GM12878 (cell line): ENCODE results near the gene TFCP2L1. TPM values are rescaled to one million over a fixed set of nuclear protein-coding genes. Genes with fewer than 3 reads are reported as not detected.

Source experiments
- ATAC-seq: fragments of 200-7000 bp; cut with Tn5 transposase; 3 replicates; pipeline ENCODE4 v1.9.1; 2020; ENCODE audit warnings: mild to moderate bottlenecking, moderate library complexity
- BruUV-seq: library from RNA; stranded (reverse); fragments of 400-500 nt; replicated peaks from 2 replicates; lab custom pipeline; 2021; lab: Mats Ljungman, UMichigan
- CTCF ChIA-PET: fragments of 300-600 bp; sonication (Branson Sonifier 250); formaldehyde crosslinking; extraction: SDS; loops from one replicate; lab custom pipeline; 2021; ENCODE audit warnings: inconsistent platforms; lab: Yijun Ruan, JAX
- POLR2A ChIA-PET: fragments of 350-600 bp; formaldehyde crosslinking; extraction: SDS; loops from one replicate; lab custom pipeline; 2021; ENCODE audit warnings: inconsistent platforms; lab: Charles Lee
- RAD21 ChIA-PET: fragments of 300-600 bp; sonication (Branson Sonifier 250); formaldehyde crosslinking; loops from one replicate; lab custom pipeline; 2023; ENCODE audit warnings: antibody characterized with exemption; ENCODE audit not compliant: unreplicated experiment; lab: Charles Lee
- SMC1A ChIA-PET: fragments of 300-600 bp; sonication (Branson Sonifier 250); formaldehyde crosslinking; loops from one replicate; lab custom pipeline; 2023; ENCODE audit not compliant: unreplicated experiment, uncharacterized antibody; lab: Charles Lee
- DNase-seq: peaks from one replicate; pipeline ENCODE4 v3.0.0-alpha.2; 2011; ENCODE audit warnings: low read depth, low spot score
- FAIRE-seq: peaks from 3 replicates; lab custom pipeline; 2011; peaks lifted over from hg19 to GRCh38; lab: Jason Lieb, UNC
- H2AFZ ChIP-seq: 2 replicates; pipeline ENCODE4 v1.6.0; 2011; ENCODE audit warnings: low read depth, low read length, control low read depth; ENCODE audit not compliant: control insufficient read depth
- H3K27ac ChIP-seq: 2 replicates; pipeline ENCODE4 v1.5.1; 2011; ENCODE audit warnings: control low read depth; ENCODE audit not compliant: control insufficient read depth, insufficient read depth
- H3K27me3 ChIP-seq, 2 experiments: replicated peaks in 1 of 2; 2 replicates each; pipeline versions ENCODE4 v1.6.0 to v1.6.1; 2011; ENCODE audit warnings: low read length in 1 of 2; ENCODE audit not compliant: control insufficient read depth in 2 of 2, insufficient read depth in 2 of 2
- H3K36me3 ChIP-seq, 2 experiments: 2 replicates each; pipeline ENCODE4 v1.5.1; 2011; ENCODE audit warnings: low read length in 1 of 2; ENCODE audit not compliant: control insufficient read depth in 2 of 2, insufficient read depth in 2 of 2
- H3K4me1 ChIP-seq: 2 replicates; pipeline ENCODE4 v1.6.1; 2011; ENCODE audit warnings: mild to moderate bottlenecking, low read length, moderate library complexity, mixed read lengths; ENCODE audit not compliant: control insufficient read depth, insufficient read depth
- H3K4me2 ChIP-seq: 2 replicates; pipeline ENCODE4 v1.6.0; 2011; ENCODE audit warnings: control low read depth; ENCODE audit not compliant: control insufficient read depth, insufficient read depth
- H3K4me3 ChIP-seq: fragments of 200-600 bp; sonication (generic); 2 replicates; pipeline ENCODE4 v1.5.1; 2016
- H3K79me2 ChIP-seq: 2 replicates; pipeline ENCODE4 v1.6.0; 2011; ENCODE audit warnings: low read length; ENCODE audit not compliant: control insufficient read depth, insufficient read depth
- H3K9ac ChIP-seq: 2 replicates; pipeline ENCODE4 v1.8.0; 2011; ENCODE audit warnings: low read length, control low read depth, mixed read lengths; ENCODE audit not compliant: control insufficient read depth, insufficient read depth
- H3K9me3 ChIP-seq: replicated peaks from 3 replicates; pipeline ENCODE4 v1.5.1; 2011; ENCODE audit warnings: mild to moderate bottlenecking, low read length; ENCODE audit not compliant: control insufficient read depth, insufficient read depth
- H4K20me1 ChIP-seq: 2 replicates; pipeline ENCODE4 v1.6.0; 2011; ENCODE audit not compliant: control insufficient read depth, insufficient read depth
- ASH2L ChIP-seq: fragments of 300-600, 200-600 bp; sonication (generic); IDR thresholded peaks from 2 replicates; pipeline ENCODE4 v1.6.1; 2017; ENCODE audit warnings: low read depth, mild to moderate bottlenecking, borderline replicate concordance
- CEBPB ChIP-seq, 2 experiments: fragments of 150-350 bp in 1 of 2; IDR thresholded peaks; 2 replicates each; pipeline ENCODE4 v1.6.1; 2012 to 2014; ENCODE audit warnings: low read depth in 2 of 2, low read length in 2 of 2, borderline replicate concordance in 1 of 2, inconsistent platforms in 1 of 2
- CREB1 ChIP-seq: IDR thresholded peaks from 2 replicates; pipeline ENCODE4 v1.6.1; 2012; ENCODE audit warnings: low read depth, mild to moderate bottlenecking, inconsistent platforms
- CREM ChIP-seq: IDR thresholded peaks from 2 replicates; pipeline ENCODE4 v1.6.1; 2014; ENCODE audit warnings: antibody characterized with exemption, low read depth
- FOXK2 ChIP-seq: fragments of 450-650 bp; IDR thresholded peaks from 2 replicates; pipeline ENCODE4 v1.6.1; 2017; ENCODE audit warnings: mild to moderate bottlenecking, moderate library complexity
- HDGF ChIP-seq: fragments of 450-650 bp; IDR thresholded peaks from 2 replicates; pipeline ENCODE4 v1.6.1; 2016; ENCODE audit warnings: antibody characterized with exemption
- IRF3 ChIP-seq: fragments of 450-650 bp; IDR thresholded peaks from 2 replicates; pipeline ENCODE4 v1.6.1; 2014; ENCODE audit warnings: mild to moderate bottlenecking
- MEF2B ChIP-seq: fragments of 450-650 bp; IDR thresholded peaks from 2 replicates; pipeline ENCODE4 v1.6.1; 2018; ENCODE audit warnings: mild to moderate bottlenecking, moderate library complexity; ENCODE audit not compliant: partially characterized antibody, poor library complexity, severe bottlenecking
- MYC ChIP-seq: IDR thresholded peaks from 2 replicates; pipeline ENCODE4 v1.6.1; 2011; ENCODE audit warnings: mild to moderate bottlenecking, low read length, moderate library complexity, inconsistent platforms; ENCODE audit not compliant: insufficient read depth, insufficient replicate concordance, insufficient read length, severe bottlenecking
- NFIC ChIP-seq: IDR thresholded peaks from 2 replicates; pipeline ENCODE4 v1.6.1; 2012; ENCODE audit warnings: low read depth, mild to moderate bottlenecking, inconsistent platforms, low read length, moderate library complexity
- NFYB ChIP-seq: IDR thresholded peaks from 2 replicates; pipeline ENCODE4 v1.6.1; 2011; ENCODE audit warnings: low read depth, mild to moderate bottlenecking, low read length, improper control_type of control experiment, moderate library complexity; ENCODE audit not compliant: insufficient read depth
- SIX5 ChIP-seq: IDR thresholded peaks from 2 replicates; pipeline ENCODE4 v1.6.1; 2011; ENCODE audit warnings: mild to moderate bottlenecking, low read depth, low read length, moderate library complexity; ENCODE audit not compliant: severe bottlenecking
- TCF12 ChIP-seq: IDR thresholded peaks from 2 replicates; pipeline ENCODE4 v1.6.1; 2011; ENCODE audit warnings: low read depth, mild to moderate bottlenecking, low read length
- TCF7 ChIP-seq: IDR thresholded peaks from 2 replicates; pipeline ENCODE4 v1.6.1; 2014; ENCODE audit warnings: antibody characterized with exemption, borderline replicate concordance
- ZNF207 ChIP-seq: fragments of 450-650 bp; IDR thresholded peaks from 2 replicates; pipeline ENCODE4 v1.6.1; 2014; ENCODE audit warnings: antibody characterized with exemption, mild to moderate bottlenecking, borderline replicate concordance
- ZNF687 ChIP-seq: fragments of 450-650 bp; IDR thresholded peaks from 2 replicates; pipeline ENCODE4 v1.6.1; 2017; ENCODE audit warnings: mild to moderate bottlenecking, moderate library complexity
- WGBS: methylation state at CpG from one replicate; pipeline ENCODE4 v1.1.6; 2016; ENCODE audit warnings: low lambda C conversion rate; ENCODE audit not compliant: insufficient replicate concordance, insufficient coverage; ENCODE audit errors: missing lambda C conversion rate; 5-methylcytosine and 5-hydroxymethylcytosine counted together
- in situ Hi-C: fragments of 300-500 bp; cut with MboI; formaldehyde crosslinking; loops from 9 replicates; pipeline ENCODE4 v1.14.3; 2018; ENCODE audit warnings: mixed read lengths
- intact Hi-C: fragments of 100-400 bp; cut with micrococcal nuclease; formaldehyde crosslinking; loops from one replicate; pipeline ENCODE4 v1.14.2; 2022; ENCODE audit not compliant: unreplicated experiment
- polyA plus RNA-seq, 11 experiments: library from polyadenylated mRNA; depleted of rRNA in 4 of 11; unstranded in 6 of 11; stranded (reverse) in 5 of 11; fragments of >200 nt; fragmentation: Nextera tagmentation in 4 of 11; fragmentation: Illumina TruSeq in 1 of 11; extraction: Ambion mirVana in 4 of 11; extraction: Trizol in 1 of 11; gene quantifications; 1 replicate in 1 of 11; 2 replicates in 10 of 11; pipeline versions ENCODE4 v1.2.1 to v1.2.3, GENCODE V29; 2011 to 2016; ENCODE audit warnings: inconsistent platforms in 2 of 11, missing spikeins in 2 of 11, low read depth in 1 of 11
- total RNA-seq, 4 experiments: library from RNA; depleted of rRNA in 3 of 4; stranded (reverse); fragments of >200 nt in 3 of 4; fragmentation: Illumina TruSeq in 1 of 4; extraction: Trizol in 1 of 4; gene quantifications; 2 replicates each; pipeline versions ENCODE4 v1.2.1 to v1.2.3, GENCODE V29; 2013 to 2021

Gene TFCP2L1
- total and polyA plus RNA-seq, 10 of the 15 experiments (the other 5 are each of a cell fraction or from before 2014, with no cell fraction given) = 0.02 to 0.21 (median 0.09) TPM; not detected in 1

- no peak for TF ChIP-seq ZNF687
- TF ChIP-seq HDGF = no peak
- no peak for TF ChIP-seq TCF7
Measured at GRCh38 chr2:121243821-121244460, 41.1 kb downstream of the TFCP2L1 start (continued).

GRCh38 chr2:121242976-121243375 is 42.0 kb downstream of the TFCP2L1 start:
- ChIA-PET CTCF (no interaction called here), SMC1A (no interaction called here), RAD21 (no interaction called here), POLR2A (no interaction called here)
- no TSS peak for BruUV-seq
- no peak overlapping the region for H2AFZ ChIP-seq
- no peaks in the 10 kb centered on the region for H3K9me3 ChIP-seq
- in situ Hi-C loops (no loop called here), intact Hi-C loops (no loop called here)
- H3K36me3 ChIP-seq = no peaks in the 10 kb centered on the region
- ATAC-seq = no peak
- no peak overlapping the region for H3K4me2 ChIP-seq
- H3K4me3 ChIP-seq = no peak overlapping the region
- FAIRE-seq = no peak
- H3K27me3 ChIP-seq = peaks cover 0 to 4% of the 10 kb centered on the region in 2 experiments; a peak in 3 of 4 replicates
- H3K9ac ChIP-seq = no peak overlapping the region
- no peaks in the 10 kb centered on the region for H4K20me1 ChIP-seq
- H3K4me1 ChIP-seq = no peaks in the 10 kb centered on the region
- WGBS = 25% methylated on average over 9 of the region's 9 CpGs
- no peak for DNase-seq
- no peak overlapping the region for H3K27ac ChIP-seq
- no peaks in the 10 kb centered on the region for H3K79me2 ChIP-seq
- TF ChIP-seq NFIC (no peak), CREM (no peak), MYC (no peak), TCF12 (no peak), IRF3 (no peak), NFYB (no peak), MEF2B (no peak), CEBPB (IDR thresholded peaks at IDR 0.05; ENCODE audit: borderline replicate concordance in 1 of 2, low read depth in 2 of 2, low read length in 2 of 2) (no peak), CREB1 (no peak), FOXK2 (no peak), ASH2L (no peak), ZNF207 (no peak), SIX5 (no peak)
